Measurements from ENCODE around the gene RSPH10B2.
"Not testable (repeated sequence)": the region's sequence is repeated elsewhere in the genome, so short reads cannot be mapped to it uniquely, and the experiment has no call there.

RSPH10B2 gene

DNA sequence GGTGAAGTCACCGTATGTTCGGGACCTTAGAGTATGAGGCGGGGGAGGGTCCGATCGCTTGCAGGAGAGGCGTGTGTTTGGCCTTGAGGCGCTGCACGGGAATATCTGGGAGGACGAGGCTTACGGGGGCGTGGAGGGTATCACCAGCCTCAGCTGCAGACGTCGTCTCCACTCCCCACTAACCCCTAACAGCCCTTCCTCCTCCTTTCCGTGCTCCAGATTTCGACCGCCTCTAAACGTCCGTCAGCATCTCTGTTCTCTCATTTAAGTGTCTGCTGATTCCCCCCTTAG lies 23.6 kb upstream of the RSPH10B2 start:
- no peaks in the 10 kb centered on the region for H3K9me3 ChIP-seq (ENCODE audit: control insufficient read depth, insufficient read depth, low read length)
- peaks cover 6% of the 10 kb centered on the region; the same call in 1 of the 2 replicates for H3K36me3 ChIP-seq (ENCODE audit: insufficient read depth, low read length)
- H3K9ac ChIP-seq (ENCODE audit: low read depth, low read length), result peak overlapping the region; percentile 98
- no peaks in the 10 kb centered on the region for H3K4me1 ChIP-seq (ENCODE audit: insufficient read depth, low read length)

GRCh38 chr7:6738415-6738814 lies 15.5 kb upstream of the RSPH10B2 start:
- H3K36me3 ChIP-seq (ENCODE audit: insufficient read depth, low read length); H3K9me3 ChIP-seq (ENCODE audit: control insufficient read depth, insufficient read depth, low read length); H3K4me1 ChIP-seq (ENCODE audit: insufficient read depth, low read length); H3K9ac ChIP-seq (ENCODE audit: low read depth, low read length): not testable (repeated sequence)

DNA sequence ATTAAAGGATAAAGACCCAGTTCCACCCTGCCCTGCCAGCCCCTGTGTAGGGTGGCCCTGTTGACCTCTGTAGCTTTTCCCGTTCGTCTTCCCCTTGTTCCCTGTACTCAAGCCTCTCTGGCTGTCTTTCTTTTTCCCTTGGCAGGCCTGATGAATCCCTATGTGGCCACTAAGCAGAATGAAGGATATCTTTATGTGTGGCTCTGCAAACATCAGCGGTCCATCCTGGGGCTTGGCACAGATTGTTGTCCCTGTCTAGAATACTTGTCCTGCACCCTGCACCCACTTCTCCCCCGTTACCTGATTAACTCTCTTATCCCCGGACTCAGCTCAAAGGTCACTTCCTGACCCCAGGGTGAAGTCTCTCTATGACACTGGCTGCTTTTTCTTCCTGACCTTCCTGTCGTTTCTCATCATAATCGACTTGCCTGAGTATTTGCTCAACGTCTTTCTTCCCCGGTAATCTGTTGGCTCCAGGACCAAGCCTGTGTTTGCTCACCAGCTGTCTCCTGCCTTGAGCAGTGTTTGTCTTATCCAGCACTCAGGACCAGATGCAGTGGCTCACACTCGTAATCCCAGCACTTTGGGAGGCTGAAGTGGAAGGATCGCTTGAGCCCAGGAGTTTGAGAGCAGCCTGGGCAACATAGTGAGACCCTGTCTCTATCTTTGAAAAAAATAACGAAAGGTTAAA lies 9.3 kb upstream of the RSPH10B2 start:
- H3K9me3 ChIP-seq (ENCODE audit: control insufficient read depth, insufficient read depth, low read length); H3K36me3 ChIP-seq (ENCODE audit: insufficient read depth, low read length); H3K9ac ChIP-seq (ENCODE audit: low read depth, low read length); H3K4me1 ChIP-seq (ENCODE audit: insufficient read depth, low read length): not testable (repeated sequence)

GRCh38 chr7:6749335-6749734 lies 4.6 kb upstream of the RSPH10B2 start:
- not testable (repeated sequence) for H3K36me3 ChIP-seq (ENCODE audit: insufficient read depth, low read length)

DNA sequence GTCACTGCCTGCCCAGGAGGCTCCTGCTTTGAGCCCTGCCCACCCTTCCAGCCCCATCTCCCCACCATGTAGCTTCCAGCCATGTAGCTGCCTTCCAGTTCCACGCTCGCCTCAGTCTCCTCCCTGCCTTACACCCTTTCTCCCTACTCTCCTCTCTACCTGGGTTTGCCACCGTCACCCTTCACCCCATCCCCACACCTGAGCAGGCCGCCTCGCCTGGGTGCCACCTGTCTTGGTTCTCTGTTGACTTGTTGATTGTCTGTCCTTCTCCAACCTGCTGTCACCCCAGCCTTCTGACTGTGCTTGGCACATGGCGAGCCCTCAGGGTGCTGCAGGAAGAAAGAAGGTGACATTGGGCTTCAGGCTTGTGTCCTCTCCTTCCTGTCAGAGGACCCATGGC lies 3.7 kb upstream of the RSPH10B2 start:
- not testable (repeated sequence) for H3K36me3 ChIP-seq (ENCODE audit: insufficient read depth, low read length); H3K9ac ChIP-seq (ENCODE audit: low read depth, low read length); H3K4me1 ChIP-seq (ENCODE audit: insufficient read depth, low read length); H3K9me3 ChIP-seq (ENCODE audit: control insufficient read depth, insufficient read depth, low read length)

More at GRCh38 chr7:6749335-6749734, 4.6 kb upstream of the RSPH10B2 start:
- H3K4me1 ChIP-seq (ENCODE audit: insufficient read depth, low read length); H3K9me3 ChIP-seq (ENCODE audit: control insufficient read depth, insufficient read depth, low read length); H3K9ac ChIP-seq (ENCODE audit: low read depth, low read length): not testable (repeated sequence)

- H3K4me1 ChIP-seq (ENCODE audit: insufficient read depth, low read length); H3K9ac ChIP-seq (ENCODE audit: low read depth, low read length); H3K36me3 ChIP-seq (ENCODE audit: insufficient read depth, low read length); H3K9me3 ChIP-seq (ENCODE audit: control insufficient read depth, insufficient read depth, low read length): not testable (repeated sequence)
Measured at GRCh38 chr7:6761186-6761585, 7.3 kb downstream of the RSPH10B2 start.

DNA sequence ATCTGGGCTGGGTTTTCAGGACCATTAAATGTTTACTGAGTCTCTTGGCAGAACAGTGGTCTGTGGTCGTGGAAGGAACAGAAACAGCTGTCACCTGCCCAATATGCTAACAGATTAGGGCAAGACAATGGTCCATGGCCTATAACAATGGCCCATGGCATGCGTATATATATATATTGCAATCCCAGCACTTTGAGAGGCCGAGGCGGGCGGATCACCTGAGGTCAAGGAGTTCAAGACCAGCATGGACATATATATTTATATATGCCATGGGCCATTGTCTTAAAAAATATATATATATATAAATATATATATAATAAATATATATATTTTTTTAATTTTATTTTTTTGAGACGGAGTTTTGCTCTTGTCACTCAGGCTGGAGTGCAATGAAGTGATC lies 27.7 kb downstream of the RSPH10B2 start:
- not testable (repeated sequence) for H3K9ac ChIP-seq (ENCODE audit: low read depth, low read length); H3K9me3 ChIP-seq (ENCODE audit: control insufficient read depth, insufficient read depth, low read length); H3K36me3 ChIP-seq (ENCODE audit: insufficient read depth, low read length); H3K4me1 ChIP-seq (ENCODE audit: insufficient read depth, low read length)

GRCh38 chr7:6789353-6789752 lies 35.5 kb downstream of the RSPH10B2 start:
- not testable (repeated sequence) for H3K9me3 ChIP-seq (ENCODE audit: control insufficient read depth, insufficient read depth, low read length); H3K4me1 ChIP-seq (ENCODE audit: insufficient read depth, low read length); H3K9ac ChIP-seq (ENCODE audit: low read depth, low read length); H3K36me3 ChIP-seq (ENCODE audit: insufficient read depth, low read length)

GRCh38 chr7:6792113-6792872 lies 38.4 kb downstream of the RSPH10B2 start:
- H3K9ac ChIP-seq (ENCODE audit: low read depth, low read length); H3K36me3 ChIP-seq (ENCODE audit: insufficient read depth, low read length); H3K4me1 ChIP-seq (ENCODE audit: insufficient read depth, low read length); H3K9me3 ChIP-seq (ENCODE audit: control insufficient read depth, insufficient read depth, low read length): not testable (repeated sequence)

DNA sequence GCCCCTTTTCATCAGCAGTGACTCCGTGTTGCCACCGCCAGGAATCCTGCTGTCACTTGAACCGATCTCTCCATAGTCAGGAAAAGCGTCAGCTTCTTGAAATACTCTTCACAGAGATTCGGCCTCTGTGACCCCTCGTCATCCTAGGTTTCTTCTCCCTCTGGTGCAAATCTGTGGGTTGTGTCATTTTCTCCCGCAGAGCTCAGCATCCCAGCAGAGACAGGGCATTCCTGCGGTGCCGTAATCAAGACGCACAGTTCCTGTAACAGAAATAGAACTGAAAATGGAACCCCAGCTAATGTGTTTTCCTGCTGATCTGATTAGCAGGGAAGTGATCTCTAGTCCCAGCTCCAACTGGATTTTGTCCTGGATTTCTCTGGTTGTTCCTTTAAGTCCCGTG lies 40.4 kb downstream of the RSPH10B2 start:
- H3K9me3 ChIP-seq (ENCODE audit: control insufficient read depth, insufficient read depth, low read length); H3K36me3 ChIP-seq (ENCODE audit: insufficient read depth, low read length); H3K4me1 ChIP-seq (ENCODE audit: insufficient read depth, low read length); H3K9ac ChIP-seq (ENCODE audit: low read depth, low read length): not testable (repeated sequence)

- not testable (repeated sequence) for H3K4me1 ChIP-seq (ENCODE audit: insufficient read depth, low read length); H3K36me3 ChIP-seq (ENCODE audit: insufficient read depth, low read length); H3K9me3 ChIP-seq (ENCODE audit: control insufficient read depth, insufficient read depth, low read length); H3K9ac ChIP-seq (ENCODE audit: low read depth, low read length)
Measured at GRCh38 chr7:6797218-6797617, 43.3 kb downstream of the RSPH10B2 start.

- H3K9me3 ChIP-seq (ENCODE audit: control insufficient read depth, insufficient read depth, low read length), result not testable (repeated sequence)
Measured at GRCh38 chr7:6798047-6798446, 44.1 kb downstream of the RSPH10B2 start.

GRCh38 chr7:6799887-6800286 lies 46.0 kb downstream of the RSPH10B2 start:
- not testable (repeated sequence) for H3K4me1 ChIP-seq (ENCODE audit: insufficient read depth, low read length)

More at GRCh38 chr7:6798047-6798446, 44.1 kb downstream of the RSPH10B2 start:
- not testable (repeated sequence) for H3K9ac ChIP-seq (ENCODE audit: low read depth, low read length); H3K36me3 ChIP-seq (ENCODE audit: insufficient read depth, low read length); H3K4me1 ChIP-seq (ENCODE audit: insufficient read depth, low read length)

DNA sequence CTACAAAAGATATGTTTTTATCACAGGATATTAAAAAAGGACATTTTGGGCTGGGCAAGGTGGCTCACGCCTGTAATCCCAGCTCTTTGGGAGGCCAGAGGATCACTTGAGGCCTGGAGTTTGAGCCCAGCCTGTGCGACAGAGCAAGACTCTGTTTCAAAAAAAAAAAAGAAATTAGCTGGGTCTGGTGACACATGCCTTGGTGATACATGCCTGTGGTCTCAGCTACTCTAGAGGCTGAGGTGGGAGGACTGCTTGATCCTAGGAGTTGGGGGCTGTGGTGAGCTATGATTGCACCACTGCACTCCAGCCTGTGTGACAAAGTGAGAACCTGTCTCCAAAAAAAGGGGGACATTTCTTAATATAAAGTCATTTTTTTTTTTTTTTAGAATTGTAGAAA lies 46.4 kb downstream of the RSPH10B2 start:
- H3K9me3 ChIP-seq (ENCODE audit: control insufficient read depth, insufficient read depth, low read length); H3K4me1 ChIP-seq (ENCODE audit: insufficient read depth, low read length); H3K9ac ChIP-seq (ENCODE audit: low read depth, low read length); H3K36me3 ChIP-seq (ENCODE audit: insufficient read depth, low read length): not testable (repeated sequence)

More at GRCh38 chr7:6799887-6800286, 46.0 kb downstream of the RSPH10B2 start:
- not testable (repeated sequence) for H3K36me3 ChIP-seq (ENCODE audit: insufficient read depth, low read length); H3K9me3 ChIP-seq (ENCODE audit: control insufficient read depth, insufficient read depth, low read length); H3K9ac ChIP-seq (ENCODE audit: low read depth, low read length)

- H3K9me3 ChIP-seq (ENCODE audit: control insufficient read depth, insufficient read depth, low read length); H3K9ac ChIP-seq (ENCODE audit: low read depth, low read length); H3K36me3 ChIP-seq (ENCODE audit: insufficient read depth, low read length); H3K4me1 ChIP-seq (ENCODE audit: insufficient read depth, low read length): not testable (repeated sequence)
Measured at GRCh38 chr7:6807393-6807918, 53.6 kb downstream of the RSPH10B2 start.

Data from ES-I3 (cell line).